ENCODE measurements around the gene CNOT11.
"Not testable (repeated sequence)": the region's sequence is repeated elsewhere in the genome, so short reads cannot be mapped to it uniquely, and the experiment has no call there.

CNOT11 gene

GRCh38 chr2:101252408-101253012 is at the start of gene CNOT11:
Gene CNOT11, plus strand, starts transcription at chr2:101252886. Its CDS starts 79 bp downstream, at chr2:101252965.
- ChIA-PET CTCF (interaction anchor here (0.8 to 3.5 kb wide), 6 partner anchors 9 to 645 kb away, joined by 3 to 15 read pairs (median 3); no protein-coding TSS in a partner anchor), POLR2A (interaction anchor here (0.6 to 1.0 kb wide), 2 partner anchors 43 to 56 kb away, joined by 3 to 4 read pairs; partner anchors contain the start of gene RNF149)
- peak; percentile 77 for DNase-seq (ENCODE audit: low read depth, low spot score)
- TF ChIP-seq, protein P1, sequence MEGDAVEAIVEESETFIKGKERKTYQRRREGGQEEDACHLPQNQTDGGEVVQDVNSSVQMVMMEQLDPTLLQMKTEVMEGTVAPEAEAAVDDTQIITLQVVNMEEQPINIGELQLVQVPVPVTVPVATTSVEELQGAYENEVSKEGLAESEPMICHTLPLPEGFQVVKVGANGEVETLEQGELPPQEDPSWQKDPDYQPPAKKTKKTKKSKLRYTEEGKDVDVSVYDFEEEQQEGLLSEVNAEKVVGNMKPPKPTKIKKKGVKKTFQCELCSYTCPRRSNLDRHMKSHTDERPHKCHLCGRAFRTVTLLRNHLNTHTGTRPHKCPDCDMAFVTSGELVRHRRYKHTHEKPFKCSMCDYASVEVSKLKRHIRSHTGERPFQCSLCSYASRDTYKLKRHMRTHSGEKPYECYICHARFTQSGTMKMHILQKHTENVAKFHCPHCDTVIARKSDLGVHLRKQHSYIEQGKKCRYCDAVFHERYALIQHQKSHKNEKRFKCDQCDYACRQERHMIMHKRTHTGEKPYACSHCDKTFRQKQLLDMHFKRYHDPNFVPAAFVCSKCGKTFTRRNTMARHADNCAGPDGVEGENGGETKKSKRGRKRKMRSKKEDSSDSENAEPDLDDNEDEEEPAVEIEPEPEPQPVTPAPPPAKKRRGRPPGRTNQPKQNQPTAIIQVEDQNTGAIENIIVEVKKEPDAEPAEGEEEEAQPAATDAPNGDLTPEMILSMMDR (IDR thresholded peaks at IDR 0.05; ENCODE audit: insufficient read depth, low read length, missing control alignments): no peak
- H3K4me3 ChIP-seq (ENCODE audit: low read depth, low read length): peak within 1 kb of the TSS; percentile 93

GRCh38 chr2:101204400-101205115 is 48.1 kb upstream of the CNOT11 start:
- CTCF ChIA-PET: interaction anchor here (0.7 to 8.2 kb wide), 32 partner anchors 12 to 612 kb away, joined by 3 to 137 read pairs (median 5); partner anchors contain the start of gene TBC1D8
- DNase-seq (ENCODE audit: low read depth, low spot score): no peak

DNA sequence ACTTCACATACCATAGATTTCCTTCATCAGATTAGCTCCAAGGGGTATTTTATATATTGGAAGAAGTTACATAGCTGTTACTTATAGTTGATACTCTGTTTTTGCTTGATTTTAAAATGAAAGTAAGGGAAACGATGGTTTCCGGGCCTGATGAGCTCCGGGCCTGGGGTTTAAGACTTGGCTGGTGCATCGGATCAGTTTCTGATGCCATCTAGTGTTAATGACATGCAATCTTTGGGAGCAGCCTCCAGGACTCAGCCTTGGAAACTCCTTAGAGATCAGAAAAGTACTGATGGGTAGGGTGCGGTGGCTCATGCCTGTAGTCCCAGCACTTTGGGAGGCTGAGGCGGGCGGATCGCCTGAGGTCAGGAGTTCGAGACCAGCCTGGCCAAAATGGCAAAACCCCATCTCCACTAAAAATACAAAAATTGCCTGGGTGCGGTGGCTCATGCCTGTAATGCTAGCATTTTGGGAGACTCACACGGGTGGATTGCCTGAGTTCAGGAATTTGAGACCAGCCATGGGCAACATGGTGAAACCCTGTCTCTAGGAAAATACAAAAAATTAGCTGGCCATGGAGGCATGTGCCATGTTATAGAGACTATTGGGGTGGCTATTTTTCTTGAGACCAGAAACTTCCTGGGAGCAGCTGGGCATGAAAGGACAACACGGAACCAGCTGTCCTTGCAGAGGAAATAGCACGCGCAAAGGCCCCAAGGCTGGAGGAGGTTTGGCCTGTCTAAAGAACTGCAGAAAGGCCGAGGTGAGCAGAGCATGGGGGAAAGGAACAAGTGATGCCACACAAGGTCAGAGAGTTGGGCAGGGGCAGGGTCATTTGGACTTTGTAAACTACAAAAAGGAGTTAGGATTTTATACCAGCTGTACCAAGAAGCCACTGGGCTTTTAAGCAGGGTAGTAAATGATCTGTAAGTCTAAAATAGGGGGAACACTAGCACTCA is 46.9 kb upstream of the CNOT11 start:
- ChIA-PET POLR2A (interaction anchor here (1.0 kb wide), 1 partner anchor 193 kb away, joined by 4 read pairs; no protein-coding TSS in a partner anchor), CTCF (interaction anchor here (0.6 to 8.2 kb wide), 38 partner anchors 11 to 613 kb away, joined by 3 to 137 read pairs (median 5); partner anchors contain the start of gene TBC1D8)
- peak; percentile 24 for DNase-seq (ENCODE audit: low read depth, low spot score)
- H3K4me3 ChIP-seq (ENCODE audit: low read depth, low read length): no peak overlapping the region
- TF ChIP-seq, protein P1 (IDR thresholded peaks at IDR 0.05; ENCODE audit: insufficient read depth, low read length, missing control alignments): peak; percentile 63

More at GRCh38 chr2:101204400-101205115, 48.1 kb upstream of the CNOT11 start:
- POLR2A ChIA-PET: no interaction called here
- TF ChIP-seq, protein P1 (IDR thresholded peaks at IDR 0.05; ENCODE audit: insufficient read depth, low read length, missing control alignments): peak; percentile 28
- H3K4me3 ChIP-seq (ENCODE audit: low read depth, low read length): no peak overlapping the region

DNA sequence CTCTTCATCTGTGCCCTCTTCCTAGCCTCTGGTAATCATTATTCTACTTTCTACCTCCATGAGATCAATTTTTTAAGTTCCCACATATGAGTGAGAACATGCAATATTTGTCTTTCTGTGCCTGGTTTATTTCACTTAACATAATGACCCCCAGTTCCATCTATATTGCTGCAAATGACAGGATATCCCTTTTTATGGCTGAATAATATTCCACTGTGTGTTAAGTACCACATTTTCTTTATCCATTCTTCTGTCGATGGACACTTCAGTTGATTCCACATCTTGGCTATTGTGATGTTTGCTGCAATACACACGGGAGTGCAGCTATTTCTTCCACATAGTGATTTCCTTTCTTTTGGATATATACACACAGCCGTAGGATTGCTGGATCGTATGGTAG is 43.9 kb upstream of the CNOT11 start:
- TF ChIP-seq, protein P1 (IDR thresholded peaks at IDR 0.05; ENCODE audit: insufficient read depth, low read length, missing control alignments): no peak
- ChIA-PET CTCF (interaction anchor here (1.0 to 8.2 kb wide), 5 partner anchors 8 to 198 kb away, joined by 3 to 137 read pairs (median 49); no protein-coding TSS in a partner anchor), POLR2A (no interaction called here)
- DNase-seq (ENCODE audit: low read depth, low spot score): no peak
- no peak overlapping the region for H3K4me3 ChIP-seq (ENCODE audit: low read depth, low read length)

- DNase-seq (ENCODE audit: low read depth, low spot score): no peak
- TF ChIP-seq, protein P1 (IDR thresholded peaks at IDR 0.05; ENCODE audit: insufficient read depth, low read length, missing control alignments): no peak
- ChIA-PET CTCF (interaction anchor here (1.6 to 5.8 kb wide), 2 partner anchors 14 to 207 kb away, joined by 5 to 49 read pairs; no protein-coding TSS in a partner anchor), POLR2A (interaction anchor here (0.6 kb wide), 1 partner anchor 284 kb away, joined by 3 read pairs; no protein-coding TSS in a partner anchor)
- H3K4me3 ChIP-seq (ENCODE audit: low read depth, low read length): no peak overlapping the region
Observed at GRCh38 chr2:101219246-101219645, 33.4 kb upstream of the CNOT11 start.

GRCh38 chr2:101220091-101220490 is 32.6 kb upstream of the CNOT11 start:
- DNase-seq (ENCODE audit: low read depth, low spot score); H3K4me3 ChIP-seq (ENCODE audit: low read depth, low read length); POLR2A ChIA-PET; CTCF ChIA-PET: not testable (repeated sequence)
